ENCODE measurements around the gene NCBP1. TPM values are rescaled to one million over a fixed set of nuclear protein-coding genes. Genes with fewer than 3 reads are reported as not detected.

Gene NCBP1
- total and polyA plus RNA-seq, 2 of the 4 experiments (the other 2 are of a cell fraction) = 17.8 to 46.4 TPM

GRCh38 chr9:97672403-97672802 is 38.8 kb downstream of the NCBP1 start:
- Histone ChIP-seq H3K27me3 (ENCODE audit: control insufficient read depth, insufficient read depth, low read length) (no peaks in the 10 kb centered on the region), H3K9ac (ENCODE audit: low read depth, low read length) (no peak overlapping the region), H3K56ac (ENCODE audit: extremely low read depth, insufficient read depth, low read length) (no peak overlapping the region), H3K18ac (ENCODE audit: low read depth, low read length) (no peak overlapping the region), H3K36me3 (ENCODE audit: control insufficient read depth, insufficient read depth, low read length) (peaks cover 51% of the 10 kb centered on the region), H2BK5ac (ENCODE audit: low read depth, low read length, poor library complexity, severe bottlenecking) (no peak overlapping the region), H3K4me2 (ENCODE audit: low read depth, low read length) (no peak overlapping the region), H3K4me3 (ENCODE audit: insufficient read depth, low read depth, low read length) (no peak overlapping the region), H4K20me1 (ENCODE audit: insufficient read depth, low read length) (no peaks in the 10 kb centered on the region), H3K4ac (ENCODE audit: low read depth, low read length) (no peak overlapping the region), H3K9me1 (ENCODE audit: insufficient read depth, low read length) (peaks cover 3% of the 10 kb centered on the region; the same call in 1 of the 2 replicates), H3K9me3 (ENCODE audit: control insufficient read depth, insufficient read depth, low read length) (no peaks in the 10 kb centered on the region), H2BK20ac (ENCODE audit: low read depth, low read length) (no peak overlapping the region), H2BK15ac (ENCODE audit: low read depth, low read length) (no peak overlapping the region), H2BK120ac (ENCODE audit: low read depth, low read length) (no peak overlapping the region), H2AFZ (replicated peaks; ENCODE audit: low read length, poor library complexity) (no peak overlapping the region), H4K8ac (ENCODE audit: low read depth in 2 of 2, low read length in 2 of 2) (no peak overlapping the region), H3K4me1 (ENCODE audit: control insufficient read depth, insufficient read depth, low read length) (peaks cover 4% of the 10 kb centered on the region; the same call in 1 of the 2 replicates), H4K91ac (ENCODE audit: insufficient read depth, low read depth, low read length) (no peak overlapping the region), H3K79me1 (ENCODE audit: low read depth in 1 of 2, low read length in 2 of 2) (peaks cover 6 to 8% of the 10 kb centered on the region in 2 experiments; a peak in 3 of 4 replicates), H2AK5ac (ENCODE audit: low read depth, low read length) (no peak overlapping the region), H3K27ac (ENCODE audit: insufficient read depth, low read length) (no peak overlapping the region), H3K14ac (replicated peaks; ENCODE audit: low read depth, low read length) (no peak overlapping the region), H2AK9ac (replicated peaks; ENCODE audit: low read depth, low read length, poor library complexity) (no peak overlapping the region), H3K23ac (ENCODE audit: low read depth, low read length) (no peak overlapping the region), H4K5ac (ENCODE audit: low read depth, low read length) (no peak overlapping the region)
- in situ Hi-C loops (cut with MboI; ENCODE audit: low sequenced_read_pairs) (no loop called here), intact Hi-C loops (cut with micrococcal nuclease) (no loop called here), dilution Hi-C loops (cut with HindIII; ENCODE audit: low sequenced_read_pairs, unreplicated experiment) (no loop called here)
- no peak for DNase-seq
- no peak for TF ChIP-seq SMC3 (IDR thresholded peaks at IDR 0.05; ENCODE audit: low read depth, low read length)
- TF ChIP-seq USF2 (IDR thresholded peaks at IDR 0.05; ENCODE audit: low read depth, low read length) = no peak
- BruUV-seq (replicated peaks) = no TSS peak
- WGBS, 2 experiments (ENCODE audit: extremely low coverage in 2 of 2, insufficient read length in 1 of 2) = no CpG with 5 or more reads among the region's 3 CpGs
- POLR2A ChIA-PET (ENCODE audit: unreplicated experiment) = no interaction called here
- ATAC-seq (ENCODE audit: low read depth) = no peak
- CTCF ChIA-PET = no interaction called here
